Keratinocyte (primary cell): ENCODE measurements around the gene RNF112.

Source experiments
- EZH2 ChIP-seq: IDR thresholded peaks from one replicate; pipeline ENCODE4 v1.6.1; 2012; ENCODE audit warnings: inconsistent platforms, mild to moderate bottlenecking, low read length, moderate library complexity
- TF ChIP-seq, protein P1 (sequence below), 3 experiments: IDR thresholded peaks in 1 of 3; conservative IDR thresholded peaks in 1 of 3; optimal IDR thresholded peaks in 1 of 3; 2 replicates in 2 of 3; 3 replicates in 1 of 3; pipeline versions ENCODE3 to v1.5.1; 2011; ENCODE audit warnings: low read length in 3 of 3, mild to moderate bottlenecking in 3 of 3, moderate library complexity in 2 of 3, control low read depth in 1 of 3, inconsistent platforms in 1 of 3; ENCODE audit not compliant: insufficient read depth in 2 of 3; ENCODE audit errors: extremely low read depth in 1 of 3

DNA sequence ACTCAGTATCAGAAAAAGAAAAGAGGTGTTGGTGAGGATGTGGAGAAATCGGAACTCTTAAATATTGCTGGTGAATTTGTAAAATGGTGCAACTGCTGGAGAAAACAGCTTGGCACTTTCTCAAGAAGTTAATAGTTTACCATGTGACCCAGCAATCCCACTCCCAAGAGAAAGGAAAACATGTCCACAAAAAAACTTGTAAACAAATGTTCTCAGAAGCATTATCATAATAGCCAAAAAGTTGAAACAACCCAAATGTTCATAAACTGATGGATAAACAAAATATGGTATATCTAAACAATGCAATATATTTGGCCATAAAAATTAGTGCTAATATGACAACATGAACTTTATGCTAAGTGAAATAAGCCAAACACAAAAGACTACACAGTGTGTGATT, 35.3 kb upstream of the RNF112 start:
- TF ChIP-seq, protein P1, sequence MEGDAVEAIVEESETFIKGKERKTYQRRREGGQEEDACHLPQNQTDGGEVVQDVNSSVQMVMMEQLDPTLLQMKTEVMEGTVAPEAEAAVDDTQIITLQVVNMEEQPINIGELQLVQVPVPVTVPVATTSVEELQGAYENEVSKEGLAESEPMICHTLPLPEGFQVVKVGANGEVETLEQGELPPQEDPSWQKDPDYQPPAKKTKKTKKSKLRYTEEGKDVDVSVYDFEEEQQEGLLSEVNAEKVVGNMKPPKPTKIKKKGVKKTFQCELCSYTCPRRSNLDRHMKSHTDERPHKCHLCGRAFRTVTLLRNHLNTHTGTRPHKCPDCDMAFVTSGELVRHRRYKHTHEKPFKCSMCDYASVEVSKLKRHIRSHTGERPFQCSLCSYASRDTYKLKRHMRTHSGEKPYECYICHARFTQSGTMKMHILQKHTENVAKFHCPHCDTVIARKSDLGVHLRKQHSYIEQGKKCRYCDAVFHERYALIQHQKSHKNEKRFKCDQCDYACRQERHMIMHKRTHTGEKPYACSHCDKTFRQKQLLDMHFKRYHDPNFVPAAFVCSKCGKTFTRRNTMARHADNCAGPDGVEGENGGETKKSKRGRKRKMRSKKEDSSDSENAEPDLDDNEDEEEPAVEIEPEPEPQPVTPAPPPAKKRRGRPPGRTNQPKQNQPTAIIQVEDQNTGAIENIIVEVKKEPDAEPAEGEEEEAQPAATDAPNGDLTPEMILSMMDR (optimal IDR thresholded peaks at IDR 0.05 in 1 of 3, IDR thresholded peaks at IDR 0.05 in 1 of 3, conservative IDR thresholded peaks at IDR 0.05 in 1 of 3; ENCODE audit: extremely low read depth in 1 of 3, insufficient read depth in 2 of 3, low read length in 3 of 3) = no peak
- no peak for TF ChIP-seq EZH2
